NCI-H1436 treated with DMSO at 0.1 percent for 48 hours (cell line): Measurements from ENCODE around the gene STK32B.
"Not testable (repeated sequence)": the region's sequence is repeated elsewhere in the genome, so short reads cannot be mapped to it uniquely, and the experiment has no call there.

Experiments
- DNase-seq: peaks from one replicate; lab custom pipeline; 2025; lab: John Stamatoyannopoulos, UW

The STK32B gene

GRCh38 chr4:5395781-5396180 is 344.5 kb downstream of the STK32B start:
- DNase-seq, result no peak

GRCh38 chr4:5398056-5398455 is 346.8 kb downstream of the STK32B start:
- no peak for DNase-seq

DNA sequence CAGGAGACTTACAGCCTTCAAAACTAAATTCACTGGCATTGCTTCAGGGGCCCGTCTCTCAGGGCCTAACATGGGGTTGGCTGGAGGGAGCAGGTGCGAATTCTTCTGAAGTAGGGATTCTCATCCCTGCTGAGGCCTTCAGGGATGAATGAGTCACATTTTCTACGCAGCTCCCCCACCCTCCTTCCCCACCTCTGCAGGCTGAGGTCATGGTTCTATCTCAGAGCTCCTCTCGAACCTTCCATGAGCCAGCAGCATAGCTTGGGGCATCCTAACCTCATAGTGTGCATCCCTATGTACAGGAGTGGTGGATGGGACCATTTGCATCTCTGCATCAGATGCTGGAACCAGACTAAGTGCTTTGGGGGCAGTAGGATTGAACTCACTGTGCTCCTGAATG is 347.8 kb downstream of the STK32B start:
- DNase-seq, result no peak

DNA sequence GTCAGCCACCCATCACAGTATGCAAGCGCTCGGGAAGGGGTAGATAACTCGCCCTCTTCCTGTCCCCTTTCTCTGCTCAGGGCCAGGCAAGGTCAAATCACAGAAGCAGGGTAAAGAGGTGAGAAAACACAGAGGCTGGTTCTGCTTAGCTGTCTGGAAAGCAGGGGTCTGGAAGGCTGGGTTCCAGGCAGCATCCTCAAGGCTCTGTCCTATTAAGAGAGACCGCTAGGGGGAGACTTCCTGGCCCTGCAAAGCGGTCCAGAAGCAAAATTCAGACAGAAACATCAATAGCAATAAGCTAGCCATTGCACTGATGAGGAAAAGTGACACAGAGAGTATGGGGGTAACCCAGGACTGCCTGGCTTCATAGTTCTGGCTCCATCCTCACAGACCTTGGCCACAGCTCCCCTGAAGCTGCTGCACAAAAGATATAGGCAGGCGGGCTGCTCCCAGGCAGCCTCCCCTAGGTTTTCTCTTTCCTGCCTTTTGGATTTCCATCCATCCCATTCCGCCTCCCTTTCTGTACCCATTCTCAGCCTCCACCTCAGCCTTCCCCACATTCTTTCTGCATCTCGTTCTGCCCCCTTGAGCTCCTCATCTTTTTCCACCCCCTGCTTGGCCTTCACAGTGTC is 348.6 kb downstream of the STK32B start:
- no peak for DNase-seq

DNA sequence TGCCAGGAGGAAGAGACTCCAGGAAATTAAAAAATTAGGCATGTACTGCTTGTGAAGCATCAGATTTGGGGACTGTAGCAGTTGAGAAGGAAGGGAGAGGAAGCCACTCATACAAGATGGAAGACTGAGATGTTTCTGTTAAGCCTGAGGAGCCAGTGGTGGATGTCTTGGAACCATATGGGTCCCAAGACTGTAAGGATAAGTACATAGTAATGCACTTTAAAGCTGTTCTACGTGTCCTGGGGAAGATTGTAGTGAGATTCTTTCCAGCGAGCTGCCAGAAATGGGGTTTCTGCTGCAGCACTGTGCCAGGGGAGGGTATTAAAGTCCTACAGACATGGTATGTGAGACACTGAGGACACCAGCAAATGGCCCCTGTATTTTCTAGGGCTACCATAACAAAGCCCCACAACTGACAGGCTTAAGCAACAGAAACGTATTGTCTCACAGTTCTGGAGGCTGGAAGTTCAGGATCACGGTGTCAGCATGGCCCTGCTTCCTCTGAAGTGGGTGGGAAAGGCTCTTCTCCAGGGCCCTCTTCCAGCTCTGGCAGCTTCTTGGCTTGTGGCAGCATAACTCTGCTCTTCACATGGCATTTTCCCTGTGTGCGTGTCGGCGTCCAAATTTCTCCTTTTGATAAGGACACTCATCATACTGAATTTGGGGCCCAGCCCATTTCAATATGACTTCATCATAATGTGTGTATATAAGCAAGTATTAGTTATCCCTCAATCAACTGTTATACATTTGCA is 352.6 kb downstream of the STK32B start:
- DNase-seq, result no peak

DNA sequence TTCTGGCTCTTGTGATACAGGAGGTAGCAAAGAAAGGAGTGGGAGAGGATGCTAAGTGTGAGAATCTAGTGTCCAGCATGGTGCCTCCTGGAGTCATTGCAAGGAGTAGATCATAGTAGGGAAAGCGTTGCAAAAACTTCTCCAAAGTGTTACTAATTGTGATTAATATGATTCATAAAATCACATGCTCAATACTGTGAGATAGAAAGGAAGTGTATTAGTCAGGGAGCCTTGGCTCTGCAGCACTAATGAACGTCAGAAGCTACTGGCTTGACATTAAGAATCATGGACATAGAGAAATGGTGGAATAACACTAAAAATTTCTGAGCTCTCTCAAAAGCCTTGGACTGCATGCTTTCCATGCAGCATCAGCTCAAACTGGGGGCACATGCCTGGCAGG is 358.0 kb downstream of the STK32B start:
- no peak for DNase-seq

GRCh38 chr4:5409972-5410618 is 358.8 kb downstream of the STK32B start:
- DNase-seq, result no peak

GRCh38 chr4:5412296-5412695 is 361.0 kb downstream of the STK32B start:
- no peak for DNase-seq

DNA sequence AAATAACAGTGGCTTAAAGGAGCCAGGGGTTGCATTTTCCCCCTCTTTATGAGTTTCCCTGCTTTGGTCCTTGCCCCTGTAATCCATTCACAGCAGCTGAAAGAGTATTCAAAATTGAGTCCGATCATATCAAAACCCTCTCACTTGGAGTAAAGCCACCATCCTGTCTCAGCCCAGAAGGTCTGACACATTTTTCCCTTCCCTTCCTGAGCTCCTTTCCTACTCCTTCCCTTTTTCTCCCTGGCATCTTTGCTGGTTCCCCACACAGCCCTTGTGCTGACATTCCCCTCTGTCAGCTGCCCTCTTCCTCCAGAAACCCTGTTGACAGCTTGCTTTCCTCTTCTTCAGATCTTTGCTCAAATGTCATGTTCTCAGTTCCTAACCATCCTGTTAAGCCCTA is 361.5 kb downstream of the STK32B start:
- no peak for DNase-seq

DNA sequence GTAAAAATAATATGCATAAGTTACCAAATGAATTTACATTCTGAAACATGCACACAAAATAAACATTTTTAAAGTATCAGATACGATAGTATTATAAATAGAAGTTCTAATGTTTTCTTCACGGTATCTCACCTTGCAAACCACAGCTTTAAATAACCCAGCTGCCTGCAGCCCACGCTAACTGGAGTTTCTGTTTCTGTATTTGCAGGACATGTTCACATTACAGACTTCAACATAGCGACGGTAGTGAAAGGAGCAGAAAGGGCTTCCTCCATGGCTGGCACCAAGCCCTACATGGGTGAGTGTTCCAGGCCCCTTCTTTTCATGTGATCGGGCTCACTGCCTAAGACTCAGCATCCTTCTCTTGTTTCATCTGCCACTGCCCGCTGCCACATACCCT is 365.4 kb downstream of the STK32B start:
- no peak for DNase-seq

DNA sequence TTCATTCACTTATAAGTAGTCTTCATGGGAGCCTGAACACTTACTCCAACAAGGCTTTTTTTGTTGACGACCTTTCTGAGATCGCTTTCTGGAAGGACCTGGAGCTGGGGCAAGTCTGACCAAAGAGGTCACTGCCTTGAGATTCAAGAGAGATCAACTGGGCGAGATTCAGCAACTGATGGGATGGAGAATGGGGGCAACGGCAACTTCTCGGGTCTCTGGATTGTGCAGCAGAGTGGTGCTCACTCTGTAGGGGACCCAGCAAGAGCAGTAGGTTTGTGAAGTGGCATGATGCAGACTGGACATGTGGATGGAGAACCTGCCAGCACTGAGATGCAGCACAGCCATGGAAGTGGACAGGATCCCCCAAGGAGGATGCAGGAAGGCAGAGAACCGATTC is 369.0 kb downstream of the STK32B start:
- DNase-seq, result no peak

- DNase-seq, result no peak
Measured at GRCh38 chr4:5421416-5421815, 370.1 kb downstream of the STK32B start.

GRCh38 chr4:5422195-5422594 is 370.9 kb downstream of the STK32B start:
- no peak for DNase-seq

- no peak for DNase-seq
Measured at GRCh38 chr4:5423670-5424069, 372.4 kb downstream of the STK32B start.

DNA sequence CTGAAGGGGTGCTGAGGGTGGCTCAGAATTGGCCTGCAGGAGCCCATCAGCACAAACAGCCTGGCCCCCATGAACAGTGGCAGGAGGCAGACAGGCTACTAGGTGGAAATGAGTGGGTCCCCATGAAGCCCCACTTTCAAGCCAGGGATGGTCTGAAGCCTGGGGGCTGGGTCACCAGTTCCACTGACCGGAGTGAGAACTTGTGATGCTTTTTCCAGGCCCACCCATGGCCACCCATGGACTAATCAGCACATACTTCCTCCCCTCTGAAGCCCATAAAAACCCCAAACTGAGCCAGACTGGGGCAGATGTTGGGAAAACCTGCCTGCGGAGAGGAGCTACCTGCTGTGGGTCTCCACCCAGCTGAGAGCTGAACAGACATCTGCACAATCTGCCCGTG is 372.9 kb downstream of the STK32B start:
- DNase-seq, result no peak

GRCh38 chr4:5424901-5425300 is 373.6 kb downstream of the STK32B start:
- no peak for DNase-seq

DNA sequence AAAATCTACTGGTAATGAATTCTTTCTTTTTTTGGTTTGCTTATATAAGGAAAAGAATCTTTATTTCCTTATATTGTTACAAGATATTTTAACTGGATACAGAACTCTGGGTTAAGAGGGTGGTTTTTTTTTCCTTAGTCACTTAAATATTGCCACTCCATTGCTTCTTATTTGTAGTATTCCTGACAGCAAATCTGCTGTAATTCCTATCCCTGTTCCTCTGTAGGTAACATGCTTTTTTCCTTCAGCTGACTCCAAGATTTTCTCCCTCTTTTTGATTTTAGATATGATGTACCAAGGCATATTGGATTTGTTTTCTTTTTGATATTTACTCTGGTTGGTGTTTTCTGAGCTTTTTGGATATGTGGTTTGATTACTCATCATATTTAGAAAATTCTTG is 378.5 kb downstream of the STK32B start:
- no peak for DNase-seq

- DNase-seq, result no peak
Measured at GRCh38 chr4:5433196-5433595, 381.9 kb downstream of the STK32B start.

GRCh38 chr4:5435201-5435600 is 383.9 kb downstream of the STK32B start:
- DNase-seq, result no peak

DNA sequence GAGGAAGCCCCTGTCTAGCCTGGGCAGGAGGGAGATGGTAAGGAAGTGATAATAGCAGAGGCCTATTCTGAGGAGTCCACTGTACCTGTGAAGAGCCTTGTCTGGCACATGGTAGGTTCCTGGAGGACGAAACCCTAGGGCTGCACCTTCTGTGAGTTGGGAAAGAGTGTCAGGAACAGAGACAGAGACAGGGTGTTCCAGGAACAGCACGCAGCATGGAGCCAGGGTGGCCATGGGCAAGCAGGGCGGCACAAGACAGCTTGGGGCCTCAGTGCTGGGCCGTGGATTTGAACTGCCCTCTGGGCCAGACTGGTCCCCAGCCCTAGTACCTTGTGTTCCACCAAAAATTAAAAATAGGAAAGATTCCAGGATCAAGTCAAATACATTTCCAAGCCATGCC is 384.5 kb downstream of the STK32B start:
- no peak for DNase-seq

GRCh38 chr4:5443976-5444802 is 392.9 kb downstream of the STK32B start:
- DNase-seq, result not testable (repeated sequence)

GRCh38 chr4:5444918-5445517 is 393.7 kb downstream of the STK32B start:
- DNase-seq, result no peak
